HepG2 (cell line): Measurements from ENCODE around the gene FGF14. TPM values are rescaled to one million over a fixed set of nuclear protein-coding genes. Genes with fewer than 3 reads are reported as not detected.

Source experiments
- MAF1 ChIP-seq: sonication (generic); formaldehyde crosslinking; IDR thresholded peaks from 2 replicates; pipeline ENCODE4 v1.5.0; 2020; ENCODE audit warnings: missing genetic modification reagents, borderline replicate concordance
- ZNF354B ChIP-seq: sonication (generic); formaldehyde crosslinking; IDR thresholded peaks from 2 replicates; pipeline ENCODE4 v1.8.0; 2022; ENCODE audit warnings: mild to moderate bottlenecking, missing genetic modification reagents
- ZNF503 ChIP-seq: sonication (generic); formaldehyde crosslinking; IDR thresholded peaks from 2 replicates; pipeline ENCODE4 v1.4.0; 2020; ENCODE audit warnings: missing genetic modification reagents
- ZNF644 ChIP-seq: IDR thresholded peaks from 2 replicates; pipeline ENCODE4 v1.6.1; 2016; ENCODE audit warnings: low read depth
- ZNF646 ChIP-seq: sonication (generic); formaldehyde crosslinking; IDR thresholded peaks from 2 replicates; pipeline ENCODE4 v1.9.0; 2021; ENCODE audit warnings: mild to moderate bottlenecking, missing genetic modification reagents
- ZNF678 ChIP-seq: sonication (generic); formaldehyde crosslinking; IDR thresholded peaks from 2 replicates; pipeline ENCODE4 v1.4.0; 2020; ENCODE audit warnings: mild to moderate bottlenecking, missing genetic modification reagents
- ZSCAN22 ChIP-seq: sonication (generic); formaldehyde crosslinking; IDR thresholded peaks from 2 replicates; pipeline ENCODE4 v1.4.0; 2020; ENCODE audit warnings: mild to moderate bottlenecking, missing genetic modification reagents
- polyA plus RNA-seq, 8 experiments: library from polyadenylated mRNA; depleted of rRNA in 3 of 8; stranded (reverse) in 7 of 8; unstranded in 1 of 8; fragments of >200 nt; fragmentation: Illumina TruSeq in 4 of 8; extraction: Trizol in 4 of 8; gene quantifications; 2 replicates each; pipeline versions ENCODE4 v1.2.1 to v1.2.3, GENCODE V29; 2011 to 2016; ENCODE audit warnings: low read depth in 4 of 8, missing spikeins in 1 of 8, mixed read lengths in 1 of 8; ENCODE audit not compliant: insufficient read depth in 1 of 8
- total RNA-seq, 5 experiments: library from RNA; depleted of rRNA; stranded (reverse); fragments of >200 nt; fragmentation: Illumina TruSeq; extraction: Trizol; gene quantifications; 2 replicates each; pipeline ENCODE4 v1.2.3, GENCODE V29; 2016; ENCODE audit warnings: low read depth in 1 of 5

Gene FGF14
- total and polyA plus RNA-seq, 2 of the 13 experiments (the other 11 are each of a cell fraction or from before 2014, with no cell fraction given), result not detected

- TF ChIP-seq ZNF646, result no peak
- no peak for TF ChIP-seq ZSCAN22 (CRISPR knock-in tag)
- TF ChIP-seq ZNF503 (CRISPR knock-in tag), result no peak
- no peak for TF ChIP-seq ZNF644 (CRISPR knock-in tag)
- TF ChIP-seq ZNF678 (CRISPR knock-in tag), result no peak
- no peak for TF ChIP-seq MAF1
- TF ChIP-seq ZNF354B (CRISPR knock-in tag), result no peak
Measured at GRCh38 chr13:101783554-101783953, 618.3 kb downstream of the FGF14 start (continued).
